HG02798 (cell line): Measurements from ENCODE around the gene KIF1C.

Experiments used
- ATAC-seq: cut with Tn5 transposase; IDR thresholded peaks from one replicate; pipeline ENCODE4 v1.9.1; 2021; ENCODE audit warnings: mild to moderate bottlenecking; ENCODE audit not compliant: unreplicated experiment, poor library complexity

The KIF1C gene

GRCh38 chr17:4968486-4969046 lies 29.2 kb upstream of the KIF1C start:
- no peak for ATAC-seq

DNA sequence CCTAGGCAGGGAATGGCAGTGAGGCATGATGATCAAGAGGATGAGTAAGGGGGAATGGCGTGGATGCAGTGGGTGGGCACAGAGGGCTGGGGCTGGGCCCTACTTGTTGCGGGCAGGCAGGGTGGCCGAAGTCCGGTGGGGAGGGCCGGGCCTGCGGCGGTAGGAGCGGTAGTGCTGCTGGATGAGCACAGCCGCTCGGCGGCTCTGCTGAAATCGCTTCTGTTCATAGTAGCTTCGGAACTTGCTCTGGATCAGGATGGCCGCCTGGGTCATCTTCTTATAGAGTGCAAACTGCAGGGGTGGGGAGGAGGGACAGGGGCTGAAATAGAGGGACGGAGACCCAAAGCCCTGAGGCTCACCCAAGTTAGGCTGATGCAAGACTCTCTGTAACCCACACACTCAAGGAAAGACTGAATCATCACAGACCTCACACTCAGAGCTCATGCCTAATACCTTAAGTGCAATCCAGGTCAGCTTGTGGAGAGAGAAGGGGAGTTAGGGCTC lies 28.7 kb upstream of the KIF1C start:
- no peak for ATAC-seq

GRCh38 chr17:4969551-4970173 lies 28.1 kb upstream of the KIF1C start:
- ATAC-seq = no peak

DNA sequence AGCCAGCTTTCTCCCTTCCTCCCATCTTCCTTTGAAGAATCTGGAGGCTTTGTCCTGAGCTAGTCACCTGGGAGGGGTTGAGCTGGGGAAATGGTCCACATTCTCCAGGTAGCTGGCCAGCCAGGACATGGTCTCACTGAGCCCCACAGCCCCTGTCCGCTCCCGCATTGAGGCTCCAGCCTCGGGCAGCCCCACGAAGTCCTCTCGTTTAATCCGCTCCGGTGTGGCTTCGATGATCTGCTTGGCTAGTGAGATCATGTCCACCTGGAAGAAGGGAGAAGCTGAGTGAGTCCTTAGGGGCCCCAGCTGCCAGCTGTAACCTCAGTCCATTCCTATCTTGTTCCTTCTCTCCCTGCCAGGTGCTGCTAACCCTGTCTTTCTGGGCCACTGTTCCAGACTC lies 27.5 kb upstream of the KIF1C start:
- ATAC-seq = no peak

- no peak for ATAC-seq
Observed at GRCh38 chr17:4971826-4972225, 25.9 kb upstream of the KIF1C start.

GRCh38 chr17:4972322-4972721 lies 25.4 kb upstream of the KIF1C start:
- ATAC-seq = no peak

DNA sequence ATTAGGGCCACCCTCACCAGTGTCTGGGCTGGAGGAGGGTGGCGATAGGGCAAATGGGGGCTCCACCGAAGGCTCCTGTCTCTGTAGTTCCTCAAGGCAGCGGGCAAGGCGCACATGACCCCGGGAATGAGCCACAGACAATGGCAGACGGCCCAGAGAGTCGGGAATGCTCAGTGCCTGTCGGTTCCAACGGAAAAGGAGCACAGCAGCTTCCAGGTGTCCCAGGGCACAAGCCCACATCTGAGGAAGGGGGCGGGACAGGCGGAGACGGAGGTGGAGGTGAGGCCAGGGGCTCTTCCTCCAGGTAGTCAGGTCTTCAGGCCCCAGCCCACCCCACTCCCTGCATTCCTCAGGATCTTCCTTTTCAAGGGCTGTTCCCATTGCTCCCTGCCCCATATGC lies 25.0 kb upstream of the KIF1C start:
- ATAC-seq = no peak

- no peak for ATAC-seq
Observed at GRCh38 chr17:4973256-4974114, 24.3 kb upstream of the KIF1C start.

- no peak for ATAC-seq
Observed at GRCh38 chr17:4974115-4974670, 23.6 kb upstream of the KIF1C start.

GRCh38 chr17:4978726-4979125 lies 19.0 kb upstream of the KIF1C start:
- ATAC-seq = no peak

- no peak for ATAC-seq
Observed at GRCh38 chr17:4980644-4981216, 17.0 kb upstream of the KIF1C start.

DNA sequence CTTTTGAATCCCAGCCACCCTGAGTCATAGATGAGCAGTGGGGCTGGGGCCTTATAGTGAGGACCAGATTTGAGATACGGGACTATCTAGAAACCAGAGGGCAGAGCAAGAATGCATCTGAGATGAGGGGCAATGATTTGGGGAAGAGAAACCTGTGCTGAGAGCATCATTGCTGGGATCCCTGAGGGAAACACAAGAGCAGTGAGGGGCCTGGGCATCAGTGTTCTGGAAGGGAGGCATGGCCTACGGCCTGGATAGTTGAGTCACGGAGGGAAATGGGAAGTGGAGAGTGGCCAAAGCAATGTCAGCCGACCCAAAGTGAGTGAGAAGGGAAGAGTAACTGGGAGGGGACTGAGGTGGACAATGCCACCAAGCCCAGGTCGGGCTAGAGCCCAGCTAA lies 15.4 kb upstream of the KIF1C start:
- no peak for ATAC-seq

GRCh38 chr17:4986403-4986802 lies 11.3 kb upstream of the KIF1C start:
- no peak for ATAC-seq

DNA sequence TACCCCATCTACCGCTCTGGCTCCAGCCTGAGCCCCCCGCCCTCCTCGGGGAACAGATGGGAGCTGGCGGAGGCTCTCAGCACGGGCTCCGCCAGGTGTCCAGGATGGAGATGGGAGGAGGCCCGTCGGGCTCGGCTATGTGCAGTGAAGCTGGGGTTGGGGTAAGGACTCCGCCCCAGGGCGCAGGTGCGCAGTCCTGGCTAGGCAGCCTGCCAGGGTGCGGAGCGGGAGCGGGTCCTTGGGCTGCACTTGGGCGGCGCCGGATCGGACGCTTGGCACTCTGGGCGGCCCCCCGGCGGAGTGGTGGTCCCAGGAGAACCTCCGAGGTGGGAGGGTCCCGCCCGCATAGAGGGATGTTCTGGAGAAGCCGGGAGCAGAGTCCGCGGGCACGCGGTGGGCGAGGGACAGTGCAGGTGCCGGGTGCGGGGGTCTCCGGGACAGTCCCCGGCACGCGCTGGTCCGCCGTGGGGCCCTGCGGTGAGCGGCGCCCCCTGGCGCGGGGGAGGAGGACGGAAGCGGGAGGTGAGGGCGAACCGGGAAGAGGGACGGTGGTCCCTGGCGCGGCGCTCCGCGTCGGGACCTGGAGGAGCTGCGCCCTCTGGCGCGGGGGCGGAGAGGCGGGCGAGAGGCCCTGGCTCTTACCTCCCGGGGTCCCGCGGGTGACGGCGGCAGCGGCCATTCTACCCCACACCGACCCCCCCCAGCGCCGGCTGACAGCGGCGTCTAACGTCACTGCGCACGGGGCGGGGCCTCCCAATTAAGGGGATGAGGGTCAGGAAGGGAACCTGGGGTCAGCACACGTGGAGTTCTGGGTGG lies 10.6 kb upstream of the KIF1C start, which contains the start of gene CAMTA2:
CAMTA2 (minus strand) TSS at position 725 of the 816 bp plus-strand sequence. CDS start 1,453 bp downstream, outside the sequence.
- peak; percentile 75 for ATAC-seq

GRCh38 chr17:4987767-4988567 lies 9.8 kb upstream of the KIF1C start:
- no peak for ATAC-seq

DNA sequence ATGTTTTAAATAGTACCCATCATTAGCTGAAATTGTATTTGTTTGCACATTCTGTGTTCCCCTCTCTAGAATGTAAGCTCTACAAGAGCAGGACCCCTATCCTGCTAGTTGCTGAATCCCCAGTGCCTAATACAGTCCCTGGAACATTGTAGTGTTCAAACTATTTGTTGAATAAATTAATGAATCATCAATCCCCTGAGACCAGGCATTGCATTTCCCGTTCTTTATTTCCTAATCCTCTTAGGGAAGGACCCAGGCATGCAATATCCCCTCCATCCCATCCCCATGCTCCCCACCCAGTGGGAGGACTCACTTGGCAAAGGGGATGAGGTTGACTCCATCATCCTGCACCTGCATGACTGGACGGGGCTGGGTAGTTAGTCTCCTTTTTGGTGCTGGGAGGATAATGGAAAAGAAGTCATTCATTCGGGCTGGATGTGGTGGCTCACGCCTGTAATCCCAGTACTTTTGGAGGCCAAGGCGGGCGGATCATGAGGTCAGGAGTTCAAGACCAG lies 3.6 kb upstream of the KIF1C start:
- ATAC-seq = no peak

GRCh38 chr17:4998027-4998731 lies 429 bp downstream of the KIF1C start:
- ATAC-seq = no peak
